CD4-positive, alpha-beta T cell treated with Interferon gamma for 1 hour (primary cell): ENCODE results near the gene SPRTN.

Experiments used
- DNase-seq: peaks from one replicate; pipeline ENCODE4 v3.0.0-alpha.2; 2020

SPRTN gene

DNA sequence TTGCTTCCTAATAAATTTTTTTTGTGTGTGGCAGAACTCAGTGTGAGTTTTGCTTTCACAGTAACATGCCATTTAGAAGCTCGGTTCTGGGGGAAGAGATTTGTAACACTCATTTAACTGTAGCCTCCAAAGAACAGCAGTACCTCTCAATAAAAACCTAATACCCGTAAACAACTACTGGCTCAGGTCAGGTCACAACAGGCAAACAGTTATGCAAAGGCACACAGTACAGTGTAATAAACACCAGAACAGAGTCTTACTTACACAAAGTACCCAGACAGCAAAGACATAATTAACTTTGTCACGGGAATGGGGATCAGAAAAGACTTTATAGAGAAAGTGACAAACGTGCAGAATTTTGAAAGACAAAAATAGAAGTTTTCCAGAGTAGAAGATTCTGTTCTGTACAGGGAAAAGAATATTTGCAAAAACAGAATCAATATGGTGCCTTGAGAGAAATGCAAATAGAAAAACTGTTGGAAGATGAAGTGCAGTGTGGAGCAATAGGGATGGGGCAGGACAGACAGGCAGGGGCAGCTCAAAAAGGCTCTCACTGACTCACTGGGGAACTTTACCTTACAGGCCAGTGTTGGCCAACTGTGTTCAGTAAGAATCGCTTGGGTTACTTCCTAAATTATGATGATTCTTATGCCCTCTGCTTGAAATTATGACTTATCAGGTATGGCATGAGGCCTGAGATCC is 45.2 kb downstream of the SPRTN start:
- DNase-seq = peak; percentile 1

DNA sequence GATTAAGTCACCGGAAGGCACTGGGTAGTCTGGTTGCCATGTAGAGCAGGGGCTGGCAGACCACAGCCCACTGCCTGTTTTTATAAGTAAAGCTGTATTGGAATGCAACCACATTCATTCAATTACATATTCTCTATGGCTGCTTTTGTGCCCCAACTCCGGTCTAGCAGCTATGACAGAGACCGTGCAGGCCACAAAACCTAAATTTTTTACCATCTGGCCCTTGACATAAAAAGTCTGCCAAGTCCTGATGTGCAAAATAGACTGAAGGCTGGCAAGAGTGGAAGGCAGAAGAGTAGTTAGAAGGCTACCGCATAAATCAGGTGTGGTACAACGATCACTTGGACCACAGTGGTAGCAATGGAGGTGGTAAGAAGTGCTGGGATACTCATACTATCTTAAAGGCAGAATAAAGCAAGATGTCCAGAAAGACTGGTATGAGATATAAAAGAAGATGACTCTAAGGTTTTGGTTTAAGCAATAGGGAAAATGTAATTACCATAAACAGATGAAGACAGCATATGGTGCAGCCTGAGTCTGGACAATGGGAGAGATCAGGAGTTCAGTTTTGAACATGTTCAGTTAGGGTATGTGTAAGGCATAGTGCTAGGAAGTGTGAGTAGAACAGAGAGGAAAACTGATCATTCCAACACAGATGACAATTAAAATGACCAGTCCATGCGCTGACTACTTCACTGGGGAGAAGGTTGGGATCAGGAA is 46.8 kb downstream of the SPRTN start:
- no peak for DNase-seq

DNA sequence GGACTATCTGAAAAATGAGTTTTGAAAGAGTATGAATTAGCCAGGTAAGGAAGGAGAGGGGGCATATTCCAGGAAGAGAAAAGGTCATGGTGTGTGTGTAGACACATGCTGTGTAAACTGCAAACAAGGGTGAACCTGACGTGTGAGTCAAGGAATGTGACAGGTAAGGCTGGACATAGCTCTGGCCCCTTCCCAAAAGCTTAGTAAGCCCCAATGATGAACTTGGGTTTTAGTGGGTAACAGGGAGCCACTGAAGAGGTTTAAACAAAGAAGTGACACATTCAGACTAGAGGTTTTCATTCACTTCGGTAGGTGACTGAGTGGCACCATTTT is 47.3 kb downstream of the SPRTN start:
- no peak for DNase-seq

DNA sequence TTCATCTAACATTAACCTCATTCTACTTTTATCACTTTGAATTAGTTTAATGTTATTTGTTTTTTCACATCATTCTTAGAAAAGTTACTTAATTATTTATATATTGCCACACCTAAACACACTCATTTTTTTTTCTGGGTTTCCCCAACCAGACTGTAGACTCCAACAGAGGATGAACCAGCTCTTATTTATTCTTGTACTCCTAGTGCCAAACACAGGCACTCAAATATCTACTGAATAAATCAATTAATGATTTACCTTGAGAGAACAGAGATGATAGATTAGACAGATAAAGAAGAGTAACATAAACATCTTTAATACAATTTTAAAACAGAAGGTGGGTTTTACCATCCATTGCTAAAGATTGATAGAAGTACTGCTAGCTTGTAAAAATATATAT is 48.4 kb downstream of the SPRTN start:
- no peak for DNase-seq

DNA sequence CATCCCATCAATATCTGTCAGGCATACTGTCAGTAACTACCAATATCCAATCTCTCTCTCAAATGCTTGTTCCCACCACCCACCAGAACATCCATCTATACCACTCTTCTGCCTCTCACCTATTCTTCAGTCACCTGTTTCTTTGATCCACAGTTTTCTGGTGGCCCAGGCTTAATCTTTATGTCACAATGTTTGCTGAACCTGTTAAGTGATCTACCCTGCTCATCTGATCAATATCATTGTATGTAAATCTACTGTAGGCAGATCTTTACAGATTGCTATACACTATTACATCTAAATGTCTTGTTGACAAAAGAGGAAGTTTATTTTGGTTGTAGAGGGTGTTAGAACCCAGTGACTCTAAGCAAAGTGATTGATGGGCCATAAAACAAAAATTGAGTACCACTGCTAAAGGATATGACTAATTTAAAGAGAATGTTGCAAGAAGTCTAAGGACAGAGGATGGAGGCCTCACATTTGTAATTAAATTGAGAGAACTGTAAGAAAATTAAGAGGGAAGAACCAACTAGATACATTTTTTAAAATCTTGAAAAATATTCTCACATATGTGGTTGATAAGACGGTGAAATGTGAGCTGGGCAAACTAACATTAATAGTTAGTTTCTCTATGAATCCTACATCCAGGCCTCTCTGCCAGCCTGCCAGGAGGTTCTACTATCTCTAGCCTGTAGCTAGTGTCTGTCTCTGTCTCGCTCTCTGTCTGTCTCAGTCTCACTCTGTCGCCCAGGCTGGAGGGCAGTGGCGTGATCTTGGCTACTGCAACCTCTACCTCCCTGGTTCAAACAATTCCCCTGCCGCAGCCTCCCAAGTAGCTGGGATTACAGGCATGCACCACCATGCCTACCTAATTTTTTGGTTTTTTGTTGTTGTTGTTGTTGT is 49.9 kb downstream of the SPRTN start:
- DNase-seq = no peak

DNA sequence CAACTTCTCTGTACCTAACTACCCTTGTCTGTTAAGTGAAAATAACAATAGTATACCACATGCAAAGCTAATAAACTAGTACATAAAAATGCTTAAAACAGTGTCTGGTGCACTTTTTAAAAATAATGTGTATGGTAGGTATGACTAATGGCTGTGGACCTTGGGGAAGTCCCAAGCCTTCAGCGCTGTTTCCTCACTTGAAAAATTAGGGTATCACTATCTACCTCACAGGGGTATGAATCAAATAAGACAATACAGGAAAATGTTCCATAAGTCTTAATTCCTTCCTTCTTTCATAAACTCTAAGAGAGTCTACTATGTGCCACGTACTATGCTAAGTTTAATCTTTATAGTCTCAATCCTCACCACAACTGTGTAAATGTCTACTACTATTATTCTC is 52.0 kb downstream of the SPRTN start:
- DNase-seq = no peak

DNA sequence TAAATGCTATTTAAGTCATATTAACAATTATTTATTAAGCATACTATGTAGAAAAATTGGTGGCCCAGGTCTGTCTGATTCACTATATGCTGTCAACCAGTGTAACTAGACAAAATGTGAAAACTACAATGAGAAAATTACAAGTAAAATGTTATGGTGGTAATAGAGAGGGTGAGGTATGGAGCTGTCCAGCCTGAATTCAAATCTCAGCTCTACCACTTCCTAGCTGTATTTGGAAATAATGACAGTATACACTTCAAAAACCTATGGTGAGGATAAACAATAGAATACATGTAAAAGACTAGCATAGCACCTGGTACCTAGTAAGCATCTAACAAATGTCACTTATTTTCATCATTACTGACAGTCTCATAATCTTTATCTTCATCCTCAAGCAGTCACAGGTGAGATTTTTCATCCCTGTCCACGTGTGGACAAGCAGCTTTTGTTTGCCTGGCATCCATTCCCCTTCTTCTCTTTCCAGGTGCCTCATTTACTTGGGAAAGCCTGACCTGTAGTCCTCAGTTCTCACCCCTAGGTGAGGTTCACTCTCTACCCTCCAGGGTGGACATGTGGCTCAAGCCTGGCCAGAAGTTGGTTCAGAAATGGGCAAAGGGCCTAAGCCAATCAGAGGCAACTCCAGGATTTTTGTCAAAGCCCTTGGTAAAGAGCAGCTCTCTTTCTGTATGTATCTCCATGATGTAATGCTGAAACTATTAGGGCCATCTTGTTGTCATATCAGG is 54.5 kb downstream of the SPRTN start:
- no peak for DNase-seq

DNA sequence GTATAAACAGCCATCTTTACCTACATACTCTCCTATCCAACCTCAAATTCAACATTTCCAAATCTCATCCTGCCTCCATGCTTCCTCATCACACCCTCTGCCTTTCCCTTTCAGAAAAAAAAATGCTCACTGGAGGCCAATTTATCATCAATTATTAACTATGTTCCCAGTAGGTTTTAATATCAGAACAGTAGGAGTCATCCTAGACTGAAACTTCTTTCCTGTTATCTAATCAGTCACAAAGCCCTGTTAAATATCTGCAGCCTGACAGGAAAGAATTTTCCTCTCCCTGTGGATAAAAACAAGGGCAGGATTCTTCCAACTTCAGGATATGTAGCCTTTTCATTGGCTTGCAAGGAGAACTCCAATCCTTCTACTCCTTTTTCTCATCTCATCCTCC is 55.6 kb downstream of the SPRTN start:
- DNase-seq = no peak

DNA sequence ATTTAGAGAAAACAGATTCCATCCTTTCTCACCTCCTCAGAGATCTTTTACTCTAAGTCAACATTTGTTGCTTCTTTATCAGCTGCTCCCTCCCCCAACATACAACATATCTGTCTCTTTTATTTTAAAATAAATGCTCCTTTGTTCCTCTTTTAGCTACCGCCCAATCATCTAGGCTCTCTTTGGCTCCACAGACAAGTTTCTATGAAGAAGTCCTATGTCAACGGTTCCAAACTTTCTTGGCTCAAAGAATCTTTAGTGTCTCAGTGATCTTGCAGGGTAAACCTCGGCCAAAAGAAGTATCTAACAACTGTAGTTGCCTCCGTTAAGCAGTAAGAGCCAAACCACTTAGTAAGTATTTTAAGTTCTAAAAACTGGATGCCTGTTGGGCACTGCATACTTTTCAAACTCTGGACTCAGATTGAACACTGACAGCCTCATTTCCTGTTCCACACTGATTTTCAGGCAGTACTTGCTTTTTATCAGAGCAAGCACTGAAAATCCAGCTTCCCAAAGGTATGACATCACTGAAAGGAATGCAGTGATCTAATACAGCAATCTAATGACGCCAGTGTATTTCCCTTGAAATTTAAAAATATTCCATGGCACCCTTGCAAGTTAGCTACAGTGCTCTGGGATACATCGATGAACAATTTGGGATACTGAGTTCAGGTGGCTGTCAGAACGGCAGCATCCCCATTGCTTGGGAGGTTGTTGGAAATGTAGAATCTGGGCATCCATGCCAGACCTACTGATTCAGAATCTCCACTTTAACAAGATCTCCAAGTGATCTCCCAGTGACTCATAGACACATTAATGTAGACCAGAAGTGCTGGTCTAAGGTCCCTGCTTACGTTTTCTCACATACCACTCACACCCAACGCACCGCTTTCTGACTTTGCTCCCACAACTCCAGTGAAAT is 57.2 kb downstream of the SPRTN start:
- DNase-seq = no peak

DNA sequence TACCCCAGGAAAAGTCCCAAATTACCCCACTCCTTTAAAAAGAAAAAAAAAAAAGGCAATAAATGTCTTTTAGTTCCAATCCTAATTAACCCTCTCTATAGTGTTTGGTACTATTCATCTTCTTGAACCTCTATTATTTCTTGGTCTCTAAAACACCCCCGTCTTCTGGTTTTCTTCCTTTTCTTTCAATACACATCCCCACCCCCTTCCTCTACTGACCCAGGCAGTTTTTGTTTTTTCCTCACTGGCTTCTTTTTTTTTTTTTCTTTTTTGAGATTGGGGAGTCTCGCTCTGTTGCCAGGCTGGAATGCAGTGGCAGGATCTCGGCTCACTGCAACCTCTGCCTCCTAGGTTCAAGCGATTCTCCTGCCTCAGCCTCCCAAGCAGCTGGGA is 57.9 kb downstream of the SPRTN start:
- no peak for DNase-seq

DNA sequence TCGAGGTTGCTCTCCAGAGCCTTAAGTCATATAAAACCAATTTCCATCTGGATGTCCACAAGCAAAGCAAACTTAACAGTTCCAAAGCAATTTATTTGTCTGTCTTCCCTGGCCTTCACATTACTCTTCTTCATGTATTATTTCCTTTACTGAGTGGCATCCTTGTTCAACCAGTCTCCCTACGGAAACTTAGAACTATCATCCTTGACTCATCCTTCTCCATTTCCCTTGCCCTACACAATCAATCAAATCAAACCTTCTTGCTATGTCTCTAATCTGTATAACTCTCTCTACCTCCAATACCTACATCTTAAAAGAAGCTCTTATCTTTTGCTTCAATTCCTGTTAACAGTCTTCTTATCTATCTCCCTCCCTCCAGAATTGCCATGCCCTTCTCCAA is 58.5 kb downstream of the SPRTN start:
- no peak for DNase-seq

DNA sequence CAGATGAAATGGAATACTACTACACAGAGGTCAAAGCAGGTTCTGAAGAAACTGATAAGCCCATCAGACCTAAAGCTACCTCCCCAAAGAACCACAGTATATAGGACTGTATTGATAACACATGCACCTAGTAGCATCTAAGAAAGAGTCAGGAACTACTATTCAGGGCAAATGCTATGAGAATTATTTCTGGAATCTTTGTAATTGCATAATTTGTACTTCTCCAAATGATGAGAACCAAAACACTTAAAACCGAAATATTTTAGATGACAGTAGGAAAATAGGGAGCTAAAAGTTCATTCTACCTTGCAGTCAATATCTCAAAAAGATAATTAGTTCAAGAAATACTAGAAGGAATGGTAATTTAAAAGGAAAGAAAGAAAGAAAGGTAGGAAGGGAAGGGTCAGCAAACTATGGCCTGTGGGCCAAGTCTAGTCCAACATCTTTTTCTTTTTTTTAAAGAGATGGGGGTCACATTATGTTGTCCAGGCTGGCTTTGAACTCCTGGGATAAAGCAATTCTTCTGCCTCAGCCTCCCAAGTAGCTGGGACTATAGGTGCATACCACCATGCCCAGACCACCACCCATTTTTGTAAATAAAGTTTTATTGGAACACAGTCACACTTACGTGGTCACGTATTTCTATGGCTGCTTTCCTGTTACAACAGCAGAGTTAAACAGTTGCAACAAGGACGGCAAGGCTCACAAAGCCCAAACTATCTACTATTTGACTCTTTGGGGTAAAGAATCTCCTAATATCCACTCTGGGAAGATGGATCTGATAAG is 60.0 kb downstream of the SPRTN start:
- DNase-seq = no peak

DNA sequence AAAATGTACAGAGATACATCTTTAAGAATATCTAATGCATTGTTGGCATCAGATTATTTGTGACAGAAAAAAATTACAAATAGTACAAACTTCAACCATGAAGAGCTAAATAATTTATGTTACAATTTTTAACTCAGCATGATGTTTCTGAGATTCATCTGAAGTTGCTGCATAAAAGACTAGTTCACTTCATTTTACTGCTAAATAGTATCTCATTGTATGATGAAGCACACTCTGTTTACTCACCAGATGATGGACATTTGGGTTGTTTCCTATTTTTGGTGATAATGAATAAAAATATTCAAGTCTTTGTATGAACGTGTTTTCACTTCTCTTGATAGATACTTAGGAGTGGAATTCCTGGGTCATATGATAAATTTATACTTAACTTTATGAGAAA is 63.4 kb downstream of the SPRTN start:
- DNase-seq = no peak

DNA sequence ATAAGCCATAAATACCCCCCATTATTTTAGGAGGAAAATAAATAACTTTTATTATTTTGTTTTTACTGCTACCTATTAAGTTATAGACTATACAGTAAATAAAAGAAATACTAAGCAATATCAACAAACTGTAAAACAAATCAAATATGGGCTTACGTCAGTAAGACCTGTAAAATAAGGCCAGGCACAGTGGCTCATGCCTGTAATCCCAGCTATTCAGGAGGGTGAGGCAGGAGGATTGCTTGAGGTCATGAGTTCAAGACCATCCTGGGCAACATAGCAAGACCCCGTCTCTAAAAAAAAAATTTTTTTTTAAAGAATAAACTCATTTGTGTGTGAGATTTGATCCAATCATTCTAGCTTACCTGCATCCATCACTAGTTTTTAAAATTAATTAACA is 66.2 kb downstream of the SPRTN start:
- no peak for DNase-seq
